Coronary artery (tissue), 2 donors: ENCODE data around the gene RNF13.

Experiments
- DNase-seq: peaks from one replicate; pipeline ENCODE4 v3.0.0-alpha.2; 2017; ENCODE audit warnings: low spot score
- H3K27ac ChIP-seq, 2 donors: fragments of 200-600 bp; sonication (generic); one replicate each; pipeline ENCODE4 v1.5.1; 2016 to 2019
- H3K4me3 ChIP-seq: fragments of 200-600 bp; sonication (generic); 2 replicates; pipeline ENCODE4 v1.5.1; 2016; ENCODE audit warnings: mild to moderate bottlenecking, moderate library complexity
- CTCF ChIP-seq: fragments of 200-600 bp; sonication (generic); IDR thresholded peaks from one replicate; pipeline ENCODE4 v1.5.1; 2019; ENCODE audit warnings: antibody characterized with exemption

The RNF13 gene

GRCh38 chr3:150006794-150007193, 193.8 kb downstream of the RNF13 start:
- Histone ChIP-seq H3K27ac (no peak overlapping the region), H3K4me3 (no peak overlapping the region)
- DNase-seq, result no peak
- TF ChIP-seq CTCF, result no peak
